ENCODE data around the gene AP3S1. TPM values are rescaled to one million over a fixed set of nuclear protein-coding genes. Genes with fewer than 3 reads are reported as not detected.

The AP3S1 gene
- total RNA-seq: 79.4 and 81.1 TPM in 2 replicates

GRCh38 chr5:115841382-115842088, at the start of gene AP3S1, which contains the start of gene ATG12:
TSS of gene AP3S1 (plus strand) at chr5:115841935. CDS start at chr5:115842038, 103 bp downstream.
TSS of gene ATG12 (minus strand) at chr5:115841565. CDS start at chr5:115841552, 13 bp downstream.

GRCh38 chr5:115816226-115817081, 25.3 kb upstream of the AP3S1 start, which contains the start of gene CDO1:
TSS of gene CDO1 (minus strand) at chr5:115816659. CDS start at chr5:115816397, 262 bp downstream.

GRCh38 chr5:115962239-115962564, 120.5 kb downstream of the AP3S1 start, which contains the start of gene LVRN:
TSS of gene LVRN (plus strand) at chr5:115962475. CDS start at chr5:115962618, 143 bp downstream.

Other genes with a start within 250 kb of the AP3S1 start
- gene TICAM2, start 239.5 kb upstream of the AP3S1 start, total RNA-seq: 3.2 and 4.9 TPM in 2 replicates
- 105 and 129 TPM in 2 replicates for gene TMED7, start 215.9 kb upstream of the AP3S1 start, total RNA-seq
- gene CDO1, start 25.3 kb upstream of the AP3S1 start, total RNA-seq: 7.1 and 13.0 TPM in 2 replicates
- gene ATG12, start 370 bp upstream of the AP3S1 start, total RNA-seq: 39.6 and 81.2 TPM in 2 replicates
- gene LVRN, start 120.5 kb downstream of the AP3S1 start, total RNA-seq: 0.13 TPM in 1 of 2 replicates, not detected in the other
- 0.24 TPM in 1 of 2 replicates, not detected in the other for gene ARL14EPL, start 190.5 kb downstream of the AP3S1 start, total RNA-seq
- gene COMMD10, start 243.1 kb downstream of the AP3S1 start, total RNA-seq: 18.9 and 29.3 TPM in 2 replicates

Measured in epithelial cell of alveolus of lung (primary cell).